ENCODE data around the gene SEC11C. TPM values are rescaled to one million over a fixed set of nuclear protein-coding genes. Genes with fewer than 3 reads are reported as not detected.

SEC11C gene
- total and polyA plus RNA-seq, 2 of the 8 experiments (the other 6 are each of a cell fraction or from before 2014, with no cell fraction given), result 27.1 to 59.3 TPM

GRCh38 chr18:59150236-59150635 is 10.6 kb downstream of the SEC11C start (continued):
- TF ChIP-seq CHD7 (IDR thresholded peaks at IDR 0.05; ENCODE audit: insufficient replicate concordance, low read length) (no peak), SUZ12 (IDR thresholded peaks at IDR 0.05; ENCODE audit: low read length) (no peak), MAX (IDR thresholded peaks at IDR 0.05) (peak; percentile 33; the same call in 1 of the 2 replicates), RAD21 (IDR thresholded peaks at IDR 0.05 in 1 of 2, conservative IDR thresholded peaks at IDR 0.05 in 1 of 2; ENCODE audit: low read depth in 2 of 2, low read length in 2 of 2) (peak; percentile 24 to 51; a peak in 2 of 4 replicates), CTCF (IDR thresholded peaks at IDR 0.05; ENCODE audit: control extremely low read depth in 1 of 3, insufficient read depth in 1 of 3, low read depth in 1 of 3, low read length in 3 of 3) (peak; percentile 58 to 84 (median 60))
